UCSD-AML1 (cell line): ENCODE measurements around the gene MUC3A.

Source experiments
- DNase-seq: peaks from one replicate; lab custom pipeline; 2025; ENCODE audit not compliant: unreplicated experiment; lab: John Stamatoyannopoulos, UW

The MUC3A gene

GRCh38 chr7:101017064-101017777 lies 67.9 kb downstream of the MUC3A start:
- peak; percentile 29 for DNase-seq
